Rectal smooth muscle tissue (tissue), 1 donor: ENCODE results near the gene CTRB1.

Experiments
- H3K27ac ChIP-seq: one replicate; pipeline ENCODE4 v1.7.0; 2013; ENCODE audit warnings: low read depth, low read length, inconsistent platforms
- H3K27me3 ChIP-seq: one replicate; pipeline ENCODE4 v1.7.0; 2013; ENCODE audit warnings: low read length; ENCODE audit not compliant: control insufficient read depth, insufficient read depth
- H3K36me3 ChIP-seq: one replicate; pipeline ENCODE4 v1.7.0; 2013; ENCODE audit warnings: low read length; ENCODE audit not compliant: control insufficient read depth, insufficient read depth
- H3K4me1 ChIP-seq: one replicate; pipeline ENCODE4 v1.7.0; 2013; ENCODE audit warnings: low read length; ENCODE audit not compliant: control insufficient read depth, insufficient read depth
- H3K4me3 ChIP-seq: one replicate; pipeline ENCODE4 v1.7.0; 2013; ENCODE audit warnings: low read length
- H3K9ac ChIP-seq: one replicate; pipeline ENCODE4 v1.7.0; 2013; ENCODE audit warnings: low read length

Gene CTRB1

DNA sequence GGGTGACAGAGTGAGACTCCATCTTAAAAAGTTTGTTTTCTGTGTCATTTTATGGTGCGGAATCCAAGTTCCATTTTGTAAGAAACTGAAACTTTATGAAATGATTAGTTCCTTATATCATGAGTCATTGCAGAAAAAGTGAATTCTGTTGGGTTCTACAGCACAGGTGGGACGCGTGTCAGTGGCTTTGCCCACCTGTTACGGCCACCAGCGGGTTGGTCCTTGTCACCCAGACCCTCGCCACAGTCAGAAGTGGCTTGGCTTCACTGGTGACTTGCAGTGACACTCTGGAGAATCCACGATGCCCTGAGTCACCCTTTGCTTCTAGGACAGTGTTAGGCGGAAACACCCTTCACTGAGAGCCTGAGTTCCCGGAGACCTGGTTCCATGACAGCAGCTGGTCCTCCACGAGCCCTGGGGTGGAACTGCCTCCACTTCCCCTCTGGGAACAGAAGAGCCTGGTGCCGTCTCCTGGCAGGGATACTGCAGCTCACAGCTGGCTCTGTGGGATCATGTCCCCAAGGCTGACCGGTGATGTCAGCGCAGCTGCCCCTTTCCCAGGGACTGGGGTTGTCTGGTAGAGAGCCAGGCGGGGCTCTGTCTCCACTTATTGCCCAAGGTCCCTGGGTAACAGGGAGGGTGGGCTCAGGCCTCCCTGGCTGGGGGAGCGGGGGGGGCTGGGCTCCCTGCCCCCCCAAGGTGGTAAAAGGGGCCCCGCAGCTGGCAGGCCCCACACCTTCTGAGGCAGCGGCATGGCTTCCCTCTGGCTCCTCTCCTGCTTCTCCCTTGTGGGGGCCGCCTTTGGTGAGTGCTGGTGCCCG is at the start of gene CTRB1:
Gene CTRB1 (plus strand): TSS at position 733 of the 821 bp plus-strand sequence. CDS start 20 bp downstream, at position 753.
- Histone ChIP-seq H3K9ac (no peak within 1 kb of the TSS), H3K27me3 (no peaks in the 10 kb centered on the region)

DNA sequence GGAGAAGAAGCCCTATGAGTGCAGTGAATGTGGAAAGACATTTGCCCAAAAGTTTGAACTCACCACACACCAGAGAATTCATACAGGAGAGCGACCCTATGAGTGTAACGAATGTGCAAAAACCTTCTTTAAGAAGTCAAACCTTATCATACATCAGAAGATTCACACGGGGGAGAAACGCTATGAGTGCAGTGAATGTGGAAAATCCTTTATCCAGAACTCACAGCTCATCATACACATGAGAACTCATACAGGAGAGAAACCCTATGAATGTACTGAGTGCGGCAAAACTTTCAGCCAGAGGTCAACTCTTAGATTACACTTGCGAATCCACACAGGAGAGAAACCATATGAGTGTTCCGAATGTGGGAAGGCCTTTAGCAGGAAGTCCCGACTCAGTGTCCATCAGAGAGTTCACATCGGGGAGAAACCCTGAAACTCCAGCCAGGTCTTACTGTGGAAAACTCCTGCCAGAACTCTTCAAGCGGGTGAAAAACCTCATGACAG is 48.8 kb upstream of the CTRB1 start:
- H3K9ac ChIP-seq: no peak overlapping the region
- H3K27me3 ChIP-seq: no peaks in the 10 kb centered on the region
- peaks cover 19% of the 10 kb centered on the region for H3K36me3 ChIP-seq
- H3K4me3 ChIP-seq: no peak overlapping the region
- no peak overlapping the region for H3K27ac ChIP-seq
- H3K4me1 ChIP-seq: no peaks in the 10 kb centered on the region

More for the DNA sequence above, at the start of gene CTRB1:
- Histone ChIP-seq H3K4me3 (no peak within 1 kb of the TSS), H3K4me1 (no peaks in the 10 kb centered on the region), H3K36me3 (no peaks in the 10 kb centered on the region), H3K27ac (no peak within 1 kb of the TSS)

DNA sequence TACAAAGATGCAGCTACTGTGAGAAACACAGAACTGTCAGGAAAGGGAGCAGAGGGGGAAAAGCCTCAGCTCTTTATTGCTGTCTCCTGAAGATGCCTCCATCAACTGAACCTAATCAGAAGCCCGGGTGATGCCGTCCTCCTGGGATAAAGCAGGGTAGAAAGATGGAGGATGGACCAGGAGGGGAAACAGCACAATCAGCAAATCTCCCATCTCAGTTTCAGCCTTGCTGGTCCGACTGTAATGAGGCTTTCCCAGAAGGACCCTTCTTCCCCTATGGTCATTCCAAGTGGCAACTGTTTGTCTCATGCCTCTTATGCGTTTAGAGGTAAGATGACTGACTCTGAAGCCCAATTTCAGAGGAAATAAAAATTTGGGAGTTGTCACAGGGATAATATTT is 46.2 kb upstream of the CTRB1 start:
- Histone ChIP-seq H3K27ac (no peak overlapping the region), H3K4me3 (no peak overlapping the region), H3K36me3 (peaks cover 16% of the 10 kb centered on the region), H3K4me1 (no peaks in the 10 kb centered on the region), H3K9ac (no peak overlapping the region), H3K27me3 (no peaks in the 10 kb centered on the region)

DNA sequence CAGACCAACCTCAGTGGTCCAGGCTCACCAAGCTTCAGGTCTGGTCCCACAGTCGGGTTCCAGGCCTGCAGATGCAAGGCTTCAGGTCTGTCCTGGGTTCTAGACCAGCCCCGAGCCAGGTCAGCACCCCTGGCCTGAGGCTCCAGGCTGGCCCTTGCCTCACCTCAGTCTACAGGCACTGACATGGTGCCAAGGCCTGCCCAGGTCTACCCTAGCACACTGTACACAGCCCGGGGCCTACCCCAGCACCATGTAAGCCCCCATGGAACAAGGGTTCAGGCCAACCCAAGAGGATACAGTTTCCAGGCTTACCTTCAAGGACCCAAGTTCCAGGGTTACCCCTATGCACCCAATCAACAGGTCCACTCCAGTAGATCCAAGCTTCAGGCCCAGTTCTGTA is 43.7 kb upstream of the CTRB1 start:
- Histone ChIP-seq H3K27me3 (no peaks in the 10 kb centered on the region), H3K36me3 (peaks cover 1% of the 10 kb centered on the region), H3K27ac (no peak overlapping the region), H3K9ac (no peak overlapping the region), H3K4me1 (no peaks in the 10 kb centered on the region), H3K4me3 (no peak overlapping the region)

- no peak overlapping the region for H3K27ac ChIP-seq
- H3K36me3 ChIP-seq: no peaks in the 10 kb centered on the region
- no peaks in the 10 kb centered on the region for H3K4me1 ChIP-seq
- no peak overlapping the region for H3K9ac ChIP-seq
- H3K4me3 ChIP-seq: no peak overlapping the region
- H3K27me3 ChIP-seq: no peaks in the 10 kb centered on the region
Measured at GRCh38 chr16:75176926-75177325, 41.9 kb upstream of the CTRB1 start.

DNA sequence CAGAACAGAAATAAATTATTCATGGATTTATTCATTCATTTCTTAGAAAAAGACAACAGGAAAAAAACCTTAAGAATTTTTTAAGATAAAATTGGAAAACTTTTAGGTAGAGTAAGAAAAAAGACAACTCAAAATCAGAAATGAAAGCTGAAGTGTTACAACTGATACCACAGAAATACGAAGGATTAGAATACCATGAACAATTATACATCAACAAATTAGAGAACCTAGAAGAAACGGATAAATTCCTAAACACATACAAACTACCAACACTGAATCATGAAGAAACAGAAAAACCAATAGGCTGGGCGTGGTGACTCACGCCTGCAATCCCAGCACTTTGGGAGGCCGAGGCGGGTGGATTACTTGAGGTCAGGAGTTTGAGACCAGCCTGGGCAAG is 39.6 kb upstream of the CTRB1 start:
- Histone ChIP-seq H3K4me1 (no peaks in the 10 kb centered on the region), H3K27ac (no peak overlapping the region), H3K4me3 (no peak overlapping the region), H3K36me3 (no peaks in the 10 kb centered on the region), H3K9ac (no peak overlapping the region), H3K27me3 (no peaks in the 10 kb centered on the region)

DNA sequence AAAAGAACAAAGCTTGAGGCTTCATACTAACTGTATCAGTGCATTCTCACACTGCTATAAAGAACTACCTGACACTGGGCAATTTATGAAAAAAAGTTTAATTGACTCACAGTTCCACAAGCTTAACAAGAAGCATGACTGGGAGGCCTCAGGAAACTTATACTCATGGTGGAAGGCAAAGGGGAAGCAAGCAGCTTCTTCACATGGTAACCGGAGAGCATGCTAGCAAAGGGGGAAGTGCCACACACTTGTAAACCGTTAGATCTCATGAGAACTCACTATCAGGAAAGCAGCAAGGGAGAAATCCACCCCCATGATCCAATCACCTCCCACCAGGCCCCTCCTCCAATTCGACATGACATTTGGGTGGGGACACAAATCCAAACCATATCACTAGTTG is 37.2 kb upstream of the CTRB1 start:
- Histone ChIP-seq H3K9ac (no peak overlapping the region), H3K27ac (no peak overlapping the region), H3K36me3 (no peaks in the 10 kb centered on the region), H3K4me1 (no peaks in the 10 kb centered on the region), H3K27me3 (no peaks in the 10 kb centered on the region), H3K4me3 (no peak overlapping the region)

DNA sequence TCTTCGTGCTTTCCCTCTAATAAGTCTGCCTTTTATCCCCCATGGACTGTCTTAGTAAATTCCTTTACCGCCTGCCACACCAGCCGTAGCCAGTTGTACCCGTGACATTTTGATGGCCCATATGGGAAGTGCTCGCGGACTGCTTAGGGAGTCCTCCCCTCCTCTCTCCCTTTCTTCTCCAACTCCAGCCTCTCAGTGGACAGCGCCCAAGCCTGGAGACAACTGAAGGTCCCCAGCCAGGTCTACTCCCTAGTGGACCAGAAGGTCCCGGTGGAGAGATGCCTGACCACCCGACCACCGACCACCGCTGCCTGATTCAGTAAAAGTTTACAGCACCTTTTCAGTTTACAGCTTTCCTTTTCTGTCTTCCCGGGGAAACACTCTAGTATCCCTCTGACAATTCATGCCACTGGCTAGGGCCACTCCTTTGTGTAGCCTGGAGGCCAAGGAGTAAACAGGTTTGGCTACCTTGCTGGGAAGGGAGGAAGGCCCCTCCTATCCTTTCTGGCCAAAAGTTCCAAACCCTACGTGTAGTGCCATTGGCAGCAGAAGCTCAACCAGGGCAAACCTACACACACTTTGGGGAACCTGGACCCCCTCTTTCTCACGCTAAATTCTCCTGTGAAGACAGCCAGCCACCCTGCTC is 29.8 kb upstream of the CTRB1 start:
- H3K36me3 ChIP-seq: no peaks in the 10 kb centered on the region
- no peaks in the 10 kb centered on the region for H3K27me3 ChIP-seq
- no peak overlapping the region for H3K27ac ChIP-seq
- H3K4me3 ChIP-seq: no peak overlapping the region
- no peak overlapping the region for H3K9ac ChIP-seq
- H3K4me1 ChIP-seq: no peaks in the 10 kb centered on the region

DNA sequence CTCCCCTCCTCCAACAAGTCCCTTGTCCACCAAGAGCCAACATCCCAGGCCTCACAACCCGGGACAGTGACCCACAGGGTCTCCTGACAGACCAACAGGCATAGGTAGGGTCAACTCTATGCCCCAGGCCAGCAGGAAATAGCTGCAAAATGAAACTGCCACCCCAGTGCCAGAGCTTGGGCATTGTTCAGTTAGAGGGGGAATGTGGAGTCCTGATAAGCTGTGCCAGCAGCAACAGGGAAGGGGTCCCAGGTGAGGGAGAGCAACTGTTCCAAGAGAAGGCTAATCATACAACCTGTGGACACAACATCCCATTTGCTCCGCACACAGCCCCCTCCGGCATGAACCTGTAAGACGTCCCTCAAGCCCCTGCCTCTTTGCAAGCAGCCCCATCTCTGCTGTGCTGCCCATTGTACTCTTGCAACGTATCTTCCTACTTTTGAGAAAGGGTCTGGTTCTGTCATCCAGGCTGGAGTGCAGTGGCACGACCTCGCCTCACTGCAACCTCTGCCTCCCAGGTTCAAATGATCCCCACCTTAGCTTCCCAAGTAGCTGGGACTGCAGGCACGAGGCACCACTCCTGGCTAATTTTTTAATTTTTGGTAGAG is 29.0 kb upstream of the CTRB1 start:
- Histone ChIP-seq H3K36me3 (no peaks in the 10 kb centered on the region), H3K27ac (no peak overlapping the region), H3K4me3 (no peak overlapping the region), H3K27me3 (no peaks in the 10 kb centered on the region), H3K4me1 (no peaks in the 10 kb centered on the region), H3K9ac (no peak overlapping the region)

GRCh38 chr16:75192606-75193264 is 26.1 kb upstream of the CTRB1 start:
- no peaks in the 10 kb centered on the region for H3K4me1 ChIP-seq
- no peaks in the 10 kb centered on the region for H3K36me3 ChIP-seq
- H3K9ac ChIP-seq: no peak overlapping the region
- no peak overlapping the region for H3K4me3 ChIP-seq
- no peak overlapping the region for H3K27ac ChIP-seq
- H3K27me3 ChIP-seq: no peaks in the 10 kb centered on the region

- H3K9ac ChIP-seq: no peak overlapping the region
- no peaks in the 10 kb centered on the region for H3K4me1 ChIP-seq
- H3K27me3 ChIP-seq: no peaks in the 10 kb centered on the region
- no peak overlapping the region for H3K4me3 ChIP-seq
- H3K27ac ChIP-seq: no peak overlapping the region
- H3K36me3 ChIP-seq: no peaks in the 10 kb centered on the region
Measured at GRCh38 chr16:75193265-75193650, 25.5 kb upstream of the CTRB1 start.

- Histone ChIP-seq H3K27ac (no peak overlapping the region), H3K9ac (no peak overlapping the region), H3K36me3 (no peaks in the 10 kb centered on the region), H3K27me3 (no peaks in the 10 kb centered on the region), H3K4me1 (no peaks in the 10 kb centered on the region), H3K4me3 (no peak overlapping the region)
Measured at GRCh38 chr16:75193730-75194444, 24.9 kb upstream of the CTRB1 start.
